Calu3 (cell line): Measurements from ENCODE around the gene NR2C1. TPM values are rescaled to one million over a fixed set of nuclear protein-coding genes. Genes with fewer than 3 reads are reported as not detected.
"Not testable (repeated sequence)": the region's sequence is repeated elsewhere in the genome, so short reads cannot be mapped to it uniquely, and the experiment has no call there.

ENCODE experiments used
- BruUV-seq: library from RNA; stranded (reverse); fragments of 400-500 nt; replicated peaks from 2 replicates; lab custom pipeline; 2021; lab: Mats Ljungman, UMichigan
- CTCF ChIA-PET: fragments of 300-600 bp; sonication (Branson Sonifier 250); formaldehyde crosslinking; loops from one replicate; lab custom pipeline; 2022; ENCODE audit warnings: antibody characterized with exemption; lab: Charles Lee
- DNase-seq: peaks from one replicate; pipeline ENCODE4 v3.0.0; 2022
- H3K27ac Mint-ChIP-seq: one replicate; pipeline ENCODE4 v1.8.0; 2022; ENCODE audit warnings: mixed read lengths; ENCODE audit not compliant: unreplicated experiment
- H3K27me3 Mint-ChIP-seq: one replicate; pipeline ENCODE4 v1.8.0; 2022; ENCODE audit warnings: mixed read lengths; ENCODE audit not compliant: unreplicated experiment
- H3K36me3 Mint-ChIP-seq: one replicate; pipeline ENCODE4 v1.8.0; 2022; ENCODE audit warnings: mild to moderate bottlenecking, moderate library complexity, mixed read lengths; ENCODE audit not compliant: insufficient read depth, unreplicated experiment
- H3K4me1 Mint-ChIP-seq: one replicate; pipeline ENCODE4 v1.8.0; 2022; ENCODE audit warnings: mild to moderate bottlenecking, low read depth, mixed read lengths; ENCODE audit not compliant: unreplicated experiment
- H3K4me3 Mint-ChIP-seq: one replicate; pipeline ENCODE4 v1.8.0; 2022; ENCODE audit warnings: mild to moderate bottlenecking, low read depth, moderate library complexity, mixed read lengths; ENCODE audit not compliant: unreplicated experiment
- H3K9me3 Mint-ChIP-seq: one replicate; pipeline ENCODE4 v1.8.0; 2022; ENCODE audit warnings: low read depth, mixed read lengths; ENCODE audit not compliant: unreplicated experiment
- intact Hi-C: fragments of 100-400 bp; cut with micrococcal nuclease; formaldehyde crosslinking; loops from one replicate; pipeline ENCODE4 v1.10.0; 2022; ENCODE audit not compliant: unreplicated experiment
- total RNA-seq: library from RNA; stranded (reverse); gene quantifications from 2 replicates; pipeline ENCODE4 v1.2.3, GENCODE V29; 2022
- TF ChIP-seq, protein P1 (sequence below): fragments of 200-600 bp; IDR thresholded peaks from one replicate; pipeline ENCODE4 v1.8.0; 2022; ENCODE audit warnings: antibody characterized with exemption; ENCODE audit not compliant: unreplicated experiment

The NR2C1 gene
- total RNA-seq, 1 experiment from 2014 or later: 50.3 TPM

DNA sequence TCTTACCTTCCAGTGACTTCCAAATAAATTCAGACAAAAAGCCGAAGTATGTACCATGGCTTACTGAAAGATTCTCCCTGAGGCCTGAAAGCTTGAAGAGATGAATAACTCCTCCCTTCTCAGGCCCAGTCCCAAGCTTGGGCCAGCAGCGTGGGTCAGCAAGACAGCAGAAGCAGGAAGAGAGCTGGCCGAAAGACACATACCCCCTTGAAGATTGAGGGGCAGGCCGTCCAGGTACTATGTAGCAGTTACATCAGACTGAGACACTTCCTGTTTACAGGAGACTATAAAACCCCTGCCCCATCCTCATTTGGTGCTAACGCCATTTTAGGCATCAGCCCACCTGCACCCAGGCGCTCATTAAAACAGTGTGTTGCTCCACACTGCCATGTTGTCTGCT, 84.9 kb downstream of the NR2C1 start:
- Mint-ChIP-seq H3K4me1 (no peaks in the 10 kb centered on the region), H3K27ac (no peak overlapping the region), H3K36me3 (peaks cover 25% of the 10 kb centered on the region), H3K27me3 (no peaks in the 10 kb centered on the region), H3K4me3 (no peak overlapping the region), H3K9me3 (no peaks in the 10 kb centered on the region)
- CTCF ChIA-PET: no interaction called here
- no peak for DNase-seq
- no TSS peak for BruUV-seq
- TF ChIP-seq, protein P1, sequence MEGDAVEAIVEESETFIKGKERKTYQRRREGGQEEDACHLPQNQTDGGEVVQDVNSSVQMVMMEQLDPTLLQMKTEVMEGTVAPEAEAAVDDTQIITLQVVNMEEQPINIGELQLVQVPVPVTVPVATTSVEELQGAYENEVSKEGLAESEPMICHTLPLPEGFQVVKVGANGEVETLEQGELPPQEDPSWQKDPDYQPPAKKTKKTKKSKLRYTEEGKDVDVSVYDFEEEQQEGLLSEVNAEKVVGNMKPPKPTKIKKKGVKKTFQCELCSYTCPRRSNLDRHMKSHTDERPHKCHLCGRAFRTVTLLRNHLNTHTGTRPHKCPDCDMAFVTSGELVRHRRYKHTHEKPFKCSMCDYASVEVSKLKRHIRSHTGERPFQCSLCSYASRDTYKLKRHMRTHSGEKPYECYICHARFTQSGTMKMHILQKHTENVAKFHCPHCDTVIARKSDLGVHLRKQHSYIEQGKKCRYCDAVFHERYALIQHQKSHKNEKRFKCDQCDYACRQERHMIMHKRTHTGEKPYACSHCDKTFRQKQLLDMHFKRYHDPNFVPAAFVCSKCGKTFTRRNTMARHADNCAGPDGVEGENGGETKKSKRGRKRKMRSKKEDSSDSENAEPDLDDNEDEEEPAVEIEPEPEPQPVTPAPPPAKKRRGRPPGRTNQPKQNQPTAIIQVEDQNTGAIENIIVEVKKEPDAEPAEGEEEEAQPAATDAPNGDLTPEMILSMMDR: no peak
- intact Hi-C loops: no loop called here

- TF ChIP-seq, protein P1: no peak
- no peak overlapping the region for H3K4me3 Mint-ChIP-seq
- BruUV-seq: no TSS peak
- H3K36me3 Mint-ChIP-seq: peaks cover 20% of the 10 kb centered on the region
- no peaks in the 10 kb centered on the region for H3K4me1 Mint-ChIP-seq
- H3K9me3 Mint-ChIP-seq: no peaks in the 10 kb centered on the region
- DNase-seq: no peak
- intact Hi-C loops: no loop called here
- H3K27ac Mint-ChIP-seq: no peak overlapping the region
- no peaks in the 10 kb centered on the region for H3K27me3 Mint-ChIP-seq
- CTCF ChIA-PET: no interaction called here
Measured at GRCh38 chr12:94987801-94988200, 85.6 kb downstream of the NR2C1 start.

DNA sequence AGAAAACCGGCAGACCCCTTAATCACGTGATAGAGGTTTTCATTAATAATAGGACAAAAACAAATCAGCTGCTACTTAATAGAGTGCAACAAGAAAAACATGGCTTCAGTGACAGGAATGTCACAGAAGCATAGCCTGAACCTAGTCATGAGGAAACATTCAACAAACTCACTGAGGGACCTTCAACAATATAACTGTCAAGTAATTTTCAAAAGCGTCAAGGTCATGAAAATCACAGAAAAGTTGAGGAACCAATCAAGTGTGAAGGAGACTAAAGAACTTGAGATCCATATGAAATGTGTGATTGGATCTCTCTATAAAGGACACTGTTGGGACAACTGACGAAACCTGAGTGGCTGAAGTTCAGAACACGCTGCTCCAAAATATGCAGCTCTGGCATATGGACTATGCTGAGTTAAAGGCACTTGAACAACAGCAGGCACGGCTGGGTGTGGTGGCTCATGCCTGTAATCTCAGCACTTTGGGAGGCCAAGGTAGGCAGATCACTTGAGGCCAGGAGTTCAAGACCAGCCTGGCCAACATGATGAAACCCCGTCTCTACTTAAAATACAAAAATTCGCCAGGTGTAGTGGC, 86.2 kb downstream of the NR2C1 start:
- TF ChIP-seq, protein P1: no peak
- Mint-ChIP-seq H3K27me3 (no peaks in the 10 kb centered on the region), H3K9me3 (no peaks in the 10 kb centered on the region), H3K36me3 (peaks cover 14% of the 10 kb centered on the region), H3K4me3 (no peak overlapping the region), H3K4me1 (no peaks in the 10 kb centered on the region), H3K27ac (no peak overlapping the region)
- no peak for DNase-seq
- no TSS peak for BruUV-seq
- intact Hi-C loops: no loop called here
- CTCF ChIA-PET: no interaction called here

- BruUV-seq, H3K36me3 Mint-ChIP-seq, H3K27ac Mint-ChIP-seq, H3K27me3 Mint-ChIP-seq, H3K4me3 Mint-ChIP-seq, intact Hi-C loops, H3K9me3 Mint-ChIP-seq, DNase-seq, CTCF ChIA-PET, H3K4me1 Mint-ChIP-seq: not testable (repeated sequence)
Measured at GRCh38 chr12:94985099-94985498, 88.3 kb downstream of the NR2C1 start.

DNA sequence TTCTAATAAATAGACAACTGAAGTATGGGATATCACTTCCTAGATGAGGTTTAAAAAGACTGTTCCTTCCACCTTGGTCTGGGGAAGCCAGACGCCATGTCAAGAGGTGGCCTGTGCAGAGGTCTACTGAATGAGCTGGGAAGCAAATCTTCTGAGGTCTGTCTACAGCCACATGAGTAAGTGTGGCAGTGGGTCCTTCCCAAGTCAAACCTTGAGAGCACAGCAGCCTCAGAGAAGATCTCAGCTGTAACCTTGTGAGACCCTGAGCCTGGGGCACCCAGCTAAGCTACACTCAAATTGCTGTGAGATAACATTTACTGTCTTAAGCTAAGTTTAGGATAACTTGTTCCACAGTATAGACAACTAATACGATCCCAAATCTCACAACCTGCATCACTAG, 90.1 kb downstream of the NR2C1 start:
- CTCF ChIA-PET: no interaction called here
- Mint-ChIP-seq H3K27ac (peak overlapping the region; percentile 6), H3K4me1 (peaks cover 8% of the 10 kb centered on the region), H3K36me3 (no peaks in the 10 kb centered on the region), H3K9me3 (no peaks in the 10 kb centered on the region), H3K27me3 (no peaks in the 10 kb centered on the region), H3K4me3 (no peak overlapping the region)
- TF ChIP-seq, protein P1: no peak
- intact Hi-C loops: no loop called here
- no TSS peak for BruUV-seq
- DNase-seq: no peak
